ENCODE data around the gene FMNL2. TPM values are rescaled to one million over a fixed set of nuclear protein-coding genes. Genes with fewer than 3 reads are reported as not detected.

FMNL2 gene
- polyA plus RNA-seq, 1 donor from 2014 or later: 86.5 TPM

DNA sequence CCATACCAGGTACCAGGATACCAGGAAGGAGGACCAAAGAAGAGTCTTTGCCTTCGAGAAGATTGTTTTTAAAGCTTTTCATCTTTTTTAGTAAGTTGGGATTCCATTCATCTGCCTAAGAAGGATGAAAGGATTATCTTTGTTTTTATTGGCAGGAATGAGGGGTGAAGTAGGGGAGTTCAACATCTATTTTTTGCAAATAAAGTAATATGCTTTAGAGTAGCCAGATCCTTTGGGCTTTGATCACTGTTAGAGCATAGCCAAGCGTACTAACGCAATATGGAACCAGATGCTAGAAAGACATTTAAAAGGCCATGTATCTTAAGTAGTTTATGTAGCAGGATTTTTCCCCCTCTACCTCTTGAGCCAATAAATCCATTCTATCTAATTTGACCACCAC is 249.3 kb downstream of the FMNL2 start:
- Histone ChIP-seq H3K4me3 (ENCODE audit: low read length) (no peak overlapping the region), H3K27me3 (ENCODE audit: insufficient read depth, low read depth, low read length) (no peaks in the 10 kb centered on the region), H3K9me2 (ENCODE audit: insufficient read depth, low read length) (no peaks in the 10 kb centered on the region), H3K36me3 (ENCODE audit: insufficient read depth, low read length) (no peaks in the 10 kb centered on the region), H4K20me1 (ENCODE audit: insufficient read depth) (no peaks in the 10 kb centered on the region), H3K9me3 (ENCODE audit: low read length) (no peaks in the 10 kb centered on the region), H3K9ac (ENCODE audit: low read length) (no peak overlapping the region), H3F3A (ENCODE audit: insufficient read depth, low read length, poor library complexity, severe bottlenecking) (no peaks in the 10 kb centered on the region), H3K4me2 (ENCODE audit: low read length) (no peak overlapping the region), H3K79me2 (replicated peaks; ENCODE audit: insufficient read depth, low read length) (no peaks in the 10 kb centered on the region), H2AFZ (ENCODE audit: low read depth, low read length) (no peak overlapping the region), H3K27ac (ENCODE audit: low read length) (no peak overlapping the region)
- no peak for TF ChIP-seq TAF1 (IDR thresholded peaks at IDR 0.05; ENCODE audit: low read depth)
- TF ChIP-seq SMC3 (conservative IDR thresholded peaks at IDR 0.05; ENCODE audit: poor library complexity): no peak
- TF ChIP-seq RAD21 (conservative IDR thresholded peaks at IDR 0.05): no peak

DNA sequence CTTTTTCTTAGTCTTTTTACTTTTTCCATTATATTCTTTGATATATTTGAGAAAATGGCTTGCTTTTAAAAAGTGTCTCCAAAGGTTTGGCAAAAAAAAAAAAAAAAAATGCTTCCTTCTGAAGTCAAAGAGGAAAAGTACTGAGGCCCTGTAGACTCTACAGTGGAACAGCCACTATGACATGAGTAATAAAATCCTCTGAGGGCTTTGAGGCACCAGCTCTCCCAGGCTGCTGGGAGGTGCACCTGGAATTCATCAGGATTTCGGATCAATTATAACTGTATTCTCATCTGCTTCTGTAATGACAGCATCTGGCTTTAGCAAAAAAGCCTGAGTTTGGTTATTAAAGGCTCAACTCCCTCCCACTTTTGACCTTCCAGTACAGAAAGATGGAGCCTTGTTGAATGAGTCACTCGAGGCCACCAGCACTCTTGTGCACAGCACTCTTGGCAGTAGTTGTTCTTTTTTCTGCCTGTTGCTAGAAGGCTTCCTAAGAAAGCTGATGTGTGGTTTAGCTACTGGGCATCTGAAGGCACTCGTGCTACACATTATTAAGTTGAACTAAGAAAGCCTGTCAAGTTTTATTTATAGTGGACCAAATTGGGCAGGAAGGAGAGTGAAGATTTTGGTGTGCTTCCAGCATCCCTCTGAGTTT is 251.0 kb downstream of the FMNL2 start:
- Histone ChIP-seq H3F3A (ENCODE audit: insufficient read depth, low read length, poor library complexity, severe bottlenecking) (no peaks in the 10 kb centered on the region), H3K79me2 (replicated peaks; ENCODE audit: insufficient read depth, low read length) (no peaks in the 10 kb centered on the region)
- TF ChIP-seq, protein P1, sequence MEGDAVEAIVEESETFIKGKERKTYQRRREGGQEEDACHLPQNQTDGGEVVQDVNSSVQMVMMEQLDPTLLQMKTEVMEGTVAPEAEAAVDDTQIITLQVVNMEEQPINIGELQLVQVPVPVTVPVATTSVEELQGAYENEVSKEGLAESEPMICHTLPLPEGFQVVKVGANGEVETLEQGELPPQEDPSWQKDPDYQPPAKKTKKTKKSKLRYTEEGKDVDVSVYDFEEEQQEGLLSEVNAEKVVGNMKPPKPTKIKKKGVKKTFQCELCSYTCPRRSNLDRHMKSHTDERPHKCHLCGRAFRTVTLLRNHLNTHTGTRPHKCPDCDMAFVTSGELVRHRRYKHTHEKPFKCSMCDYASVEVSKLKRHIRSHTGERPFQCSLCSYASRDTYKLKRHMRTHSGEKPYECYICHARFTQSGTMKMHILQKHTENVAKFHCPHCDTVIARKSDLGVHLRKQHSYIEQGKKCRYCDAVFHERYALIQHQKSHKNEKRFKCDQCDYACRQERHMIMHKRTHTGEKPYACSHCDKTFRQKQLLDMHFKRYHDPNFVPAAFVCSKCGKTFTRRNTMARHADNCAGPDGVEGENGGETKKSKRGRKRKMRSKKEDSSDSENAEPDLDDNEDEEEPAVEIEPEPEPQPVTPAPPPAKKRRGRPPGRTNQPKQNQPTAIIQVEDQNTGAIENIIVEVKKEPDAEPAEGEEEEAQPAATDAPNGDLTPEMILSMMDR (IDR thresholded peaks at IDR 0.05; ENCODE audit: poor library complexity, severe bottlenecking): no peak
- TF ChIP-seq EP300 (conservative IDR thresholded peaks at IDR 0.05; ENCODE audit: poor library complexity, severe bottlenecking): no peak
- no peak for TF ChIP-seq POLR2AphosphoS5 (IDR thresholded peaks at IDR 0.05)
- TF ChIP-seq MXI1 (conservative IDR thresholded peaks at IDR 0.05; ENCODE audit: poor library complexity, severe bottlenecking): no peak
- no peak for TF ChIP-seq SMC3 (conservative IDR thresholded peaks at IDR 0.05; ENCODE audit: poor library complexity)
- TF ChIP-seq TAF1 (IDR thresholded peaks at IDR 0.05; ENCODE audit: low read depth): no peak
- TF ChIP-seq EZH2 (IDR thresholded peaks at IDR 0.05; ENCODE audit: borderline replicate concordance, insufficient read depth, low read length, poor library complexity, severe bottlenecking): no peak
- TF ChIP-seq, protein P2, sequence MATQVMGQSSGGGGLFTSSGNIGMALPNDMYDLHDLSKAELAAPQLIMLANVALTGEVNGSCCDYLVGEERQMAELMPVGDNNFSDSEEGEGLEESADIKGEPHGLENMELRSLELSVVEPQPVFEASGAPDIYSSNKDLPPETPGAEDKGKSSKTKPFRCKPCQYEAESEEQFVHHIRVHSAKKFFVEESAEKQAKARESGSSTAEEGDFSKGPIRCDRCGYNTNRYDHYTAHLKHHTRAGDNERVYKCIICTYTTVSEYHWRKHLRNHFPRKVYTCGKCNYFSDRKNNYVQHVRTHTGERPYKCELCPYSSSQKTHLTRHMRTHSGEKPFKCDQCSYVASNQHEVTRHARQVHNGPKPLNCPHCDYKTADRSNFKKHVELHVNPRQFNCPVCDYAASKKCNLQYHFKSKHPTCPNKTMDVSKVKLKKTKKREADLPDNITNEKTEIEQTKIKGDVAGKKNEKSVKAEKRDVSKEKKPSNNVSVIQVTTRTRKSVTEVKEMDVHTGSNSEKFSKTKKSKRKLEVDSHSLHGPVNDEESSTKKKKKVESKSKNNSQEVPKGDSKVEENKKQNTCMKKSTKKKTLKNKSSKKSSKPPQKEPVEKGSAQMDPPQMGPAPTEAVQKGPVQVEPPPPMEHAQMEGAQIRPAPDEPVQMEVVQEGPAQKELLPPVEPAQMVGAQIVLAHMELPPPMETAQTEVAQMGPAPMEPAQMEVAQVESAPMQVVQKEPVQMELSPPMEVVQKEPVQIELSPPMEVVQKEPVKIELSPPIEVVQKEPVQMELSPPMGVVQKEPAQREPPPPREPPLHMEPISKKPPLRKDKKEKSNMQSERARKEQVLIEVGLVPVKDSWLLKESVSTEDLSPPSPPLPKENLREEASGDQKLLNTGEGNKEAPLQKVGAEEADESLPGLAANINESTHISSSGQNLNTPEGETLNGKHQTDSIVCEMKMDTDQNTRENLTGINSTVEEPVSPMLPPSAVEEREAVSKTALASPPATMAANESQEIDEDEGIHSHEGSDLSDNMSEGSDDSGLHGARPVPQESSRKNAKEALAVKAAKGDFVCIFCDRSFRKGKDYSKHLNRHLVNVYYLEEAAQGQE (IDR thresholded peaks at IDR 0.05; ENCODE audit: borderline replicate concordance): no peak
- TF ChIP-seq RAD21 (conservative IDR thresholded peaks at IDR 0.05): no peak

More for the DNA sequence above, 251.0 kb downstream of the FMNL2 start:
- Histone ChIP-seq H3K9me3 (ENCODE audit: low read length) (no peaks in the 10 kb centered on the region), H3K9me2 (ENCODE audit: insufficient read depth, low read length) (no peaks in the 10 kb centered on the region), H3K9ac (ENCODE audit: low read length) (no peak overlapping the region), H3K27me3 (ENCODE audit: insufficient read depth, low read depth, low read length) (no peaks in the 10 kb centered on the region), H3K27ac (ENCODE audit: low read length) (no peak overlapping the region), H2AFZ (ENCODE audit: low read depth, low read length) (no peak overlapping the region), H3K4me2 (ENCODE audit: low read length) (no peak overlapping the region), H3K36me3 (ENCODE audit: insufficient read depth, low read length) (no peaks in the 10 kb centered on the region), H4K20me1 (ENCODE audit: insufficient read depth) (no peaks in the 10 kb centered on the region), H3K4me3 (ENCODE audit: low read length) (no peak overlapping the region)
